ENCODE measurements around the gene FAM227B. TPM values are rescaled to one million over a fixed set of nuclear protein-coding genes. Genes with fewer than 3 reads are reported as not detected.

The FAM227B gene
- total RNA-seq, 1 experiment from 2014 or later: 3.3 TPM

GRCh38 chr15:49467746-49468480, 152.7 kb downstream of the FAM227B start:
- Histone ChIP-seq H3K27me3 (ENCODE audit: insufficient read depth, low read depth) (no peaks in the 10 kb centered on the region), H3K4me2 (no peak overlapping the region), H3K79me2 (ENCODE audit: low read depth) (no peaks in the 10 kb centered on the region), H4K20me1 (ENCODE audit: insufficient read depth) (no peaks in the 10 kb centered on the region), H3F3A (ENCODE audit: insufficient read depth, low read depth) (no peaks in the 10 kb centered on the region), H3K9me3 (ENCODE audit: insufficient read depth, low read depth) (no peaks in the 10 kb centered on the region), H3K4me1 (replicated peaks; ENCODE audit: insufficient read depth) (no peaks in the 10 kb centered on the region), H3K36me3 (ENCODE audit: low read depth) (no peaks in the 10 kb centered on the region), H3K9me2 (ENCODE audit: insufficient read depth) (no peaks in the 10 kb centered on the region), H3K27ac (no peak overlapping the region), H3K4me3 (no peak overlapping the region), H2AFZ (no peak overlapping the region)
- intact Hi-C loops (cut with micrococcal nuclease; ENCODE audit: unreplicated experiment): no loop called here
- CTCF ChIA-PET: no interaction called here
- DNase-seq: no peak
- POLR2A ChIA-PET (ENCODE audit: unreplicated experiment): no interaction called here
- TF ChIP-seq EZH2 (IDR thresholded peaks at IDR 0.05; ENCODE audit: low read depth): no peak
- TF ChIP-seq CTCF (conservative IDR thresholded peaks at IDR 0.05): no peak
- BruUV-seq (replicated peaks): no TSS peak

DNA sequence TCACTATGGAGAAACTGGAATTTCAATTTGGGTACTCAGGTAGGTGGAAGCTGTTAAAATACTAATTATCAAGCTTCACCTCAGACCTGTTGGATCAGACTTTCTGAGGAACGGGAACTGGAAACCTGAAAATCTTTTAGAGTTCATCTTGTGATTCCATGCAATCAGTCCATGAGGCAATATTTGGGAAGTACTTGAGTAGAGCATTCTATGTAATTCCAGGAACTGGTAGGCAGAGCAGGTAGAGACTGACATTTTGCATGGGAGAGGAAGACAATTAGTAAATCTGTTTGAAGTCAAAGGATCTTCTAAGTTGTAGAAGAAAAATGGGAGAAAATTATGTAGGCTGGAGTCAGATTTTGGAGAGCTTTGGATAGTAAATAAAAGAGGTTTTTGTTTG, 154.5 kb downstream of the FAM227B start:
- intact Hi-C loops (cut with micrococcal nuclease; ENCODE audit: unreplicated experiment): no loop called here
- no peak for DNase-seq
- no peaks in the 10 kb centered on the region for H3K9me2 ChIP-seq (ENCODE audit: insufficient read depth)
- no peaks in the 10 kb centered on the region for H4K20me1 ChIP-seq (ENCODE audit: insufficient read depth)
- no TSS peak for BruUV-seq (replicated peaks)
- no peaks in the 10 kb centered on the region for H3K79me2 ChIP-seq (ENCODE audit: low read depth)
- H3K4me1 ChIP-seq (replicated peaks; ENCODE audit: insufficient read depth): no peaks in the 10 kb centered on the region
- ChIA-PET CTCF (no interaction called here), POLR2A (ENCODE audit: unreplicated experiment) (no interaction called here)
- H3K4me3 ChIP-seq: no peak overlapping the region
- H2AFZ ChIP-seq: no peak overlapping the region
- no peak overlapping the region for H3K27ac ChIP-seq
- H3K27me3 ChIP-seq (ENCODE audit: insufficient read depth, low read depth): no peaks in the 10 kb centered on the region
- no peak overlapping the region for H3K4me2 ChIP-seq
- H3F3A ChIP-seq (ENCODE audit: insufficient read depth, low read depth): no peaks in the 10 kb centered on the region
- TF ChIP-seq CTCF (conservative IDR thresholded peaks at IDR 0.05): no peak
- no peaks in the 10 kb centered on the region for H3K9me3 ChIP-seq (ENCODE audit: insufficient read depth, low read depth)
- no peaks in the 10 kb centered on the region for H3K36me3 ChIP-seq (ENCODE audit: low read depth)

DNA sequence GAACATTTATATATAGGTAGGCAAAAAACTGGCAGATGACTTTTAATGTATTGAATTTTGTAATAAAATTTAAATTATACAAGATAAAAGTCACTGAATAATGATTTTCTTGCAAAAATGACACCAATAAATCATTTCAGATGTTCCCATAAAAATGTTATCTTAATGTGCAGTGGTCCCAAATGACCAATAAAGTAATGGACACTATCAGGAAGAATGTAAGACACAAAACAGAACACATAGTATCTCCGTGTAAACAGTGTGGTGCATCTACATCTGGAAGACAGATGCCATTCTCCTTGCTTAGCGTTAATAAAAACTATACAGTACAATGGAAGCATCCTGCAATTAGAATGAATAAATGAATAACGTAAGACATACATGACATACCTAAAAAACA, 156.1 kb downstream of the FAM227B start:
- ChIA-PET POLR2A (ENCODE audit: unreplicated experiment) (no interaction called here), CTCF (no interaction called here)
- no peak for DNase-seq
- Histone ChIP-seq H3K4me2 (no peak overlapping the region), H2AFZ (no peak overlapping the region), H3K27ac (no peak overlapping the region), H3K36me3 (ENCODE audit: low read depth) (no peaks in the 10 kb centered on the region), H3K4me1 (replicated peaks; ENCODE audit: insufficient read depth) (no peaks in the 10 kb centered on the region), H3K4me3 (no peak overlapping the region), H3K9me3 (ENCODE audit: insufficient read depth, low read depth) (no peaks in the 10 kb centered on the region), H3K27me3 (ENCODE audit: insufficient read depth, low read depth) (no peaks in the 10 kb centered on the region), H3F3A (ENCODE audit: insufficient read depth, low read depth) (no peaks in the 10 kb centered on the region), H3K79me2 (ENCODE audit: low read depth) (no peaks in the 10 kb centered on the region), H3K9me2 (ENCODE audit: insufficient read depth) (no peaks in the 10 kb centered on the region), H4K20me1 (ENCODE audit: insufficient read depth) (no peaks in the 10 kb centered on the region)
- TF ChIP-seq CTCF (conservative IDR thresholded peaks at IDR 0.05): no peak
- no peak for TF ChIP-seq EZH2 (IDR thresholded peaks at IDR 0.05; ENCODE audit: low read depth)
- intact Hi-C loops (cut with micrococcal nuclease; ENCODE audit: unreplicated experiment): no loop called here
- BruUV-seq (replicated peaks): no TSS peak

Data from PC-9 (cell line).